HepG2 (cell line): ENCODE results near the gene AUTS2. TPM values are rescaled to one million over a fixed set of nuclear protein-coding genes. Genes with fewer than 3 reads are reported as not detected.

ENCODE experiments used
- ARID4A ChIP-seq: sonication (generic); formaldehyde crosslinking; IDR thresholded peaks from 2 replicates; pipeline ENCODE4 v1.5.0; 2020; ENCODE audit warnings: mild to moderate bottlenecking, missing genetic modification reagents, borderline replicate concordance
- GATAD1 ChIP-seq: IDR thresholded peaks from 2 replicates; pipeline ENCODE4 v1.6.1; 2016; ENCODE audit warnings: missing genetic modification reagents, missing compliant biosample characterization
- MEF2D ChIP-seq: sonication (generic); formaldehyde crosslinking; IDR thresholded peaks from 2 replicates; pipeline ENCODE4 v1.5.1; 2020; ENCODE audit warnings: mild to moderate bottlenecking, missing genetic modification reagents
- TEAD3 ChIP-seq: optimal IDR thresholded peaks from 2 replicates; pipeline ENCODE3; 2016; ENCODE audit warnings: borderline replicate concordance
- ZBTB25 ChIP-seq: IDR thresholded peaks from 2 replicates; pipeline ENCODE4 v1.6.1; 2018; ENCODE audit warnings: missing genetic modification reagents
- ZBTB4 ChIP-seq: sonication (generic); formaldehyde crosslinking; IDR thresholded peaks from 2 replicates; pipeline ENCODE4 v1.4.0; 2020; ENCODE audit warnings: missing genetic modification reagents, mild to moderate bottlenecking, borderline replicate concordance
- ZBTB42 ChIP-seq: sonication (generic); formaldehyde crosslinking; IDR thresholded peaks from 2 replicates; pipeline ENCODE4 v1.5.0; 2020; ENCODE audit warnings: mild to moderate bottlenecking, missing genetic modification reagents
- ZNF576 ChIP-seq: sonication (generic); formaldehyde crosslinking; IDR thresholded peaks from 2 replicates; pipeline ENCODE4 v1.4.0; 2020; ENCODE audit warnings: mild to moderate bottlenecking, missing genetic modification reagents
- ZNF687 ChIP-seq: sonication (generic); formaldehyde crosslinking; IDR thresholded peaks from 2 replicates; pipeline ENCODE4 v1.5.1; 2020; ENCODE audit warnings: mild to moderate bottlenecking, missing genetic modification reagents, moderate library complexity
- ZNF720 ChIP-seq: sonication (generic); formaldehyde crosslinking; IDR thresholded peaks from 2 replicates; pipeline ENCODE4 v1.4.0; 2020; ENCODE audit warnings: missing genetic modification reagents
- polyA plus RNA-seq, 8 experiments: library from polyadenylated mRNA; depleted of rRNA in 3 of 8; stranded (reverse) in 7 of 8; unstranded in 1 of 8; fragments of >200 nt; fragmentation: Illumina TruSeq in 4 of 8; extraction: Trizol in 4 of 8; gene quantifications; 2 replicates each; pipeline versions ENCODE4 v1.2.1 to v1.2.3, GENCODE V29; 2011 to 2016; ENCODE audit warnings: low read depth in 4 of 8, missing spikeins in 1 of 8, mixed read lengths in 1 of 8; ENCODE audit not compliant: insufficient read depth in 1 of 8
- total RNA-seq, 5 experiments: library from RNA; depleted of rRNA; stranded (reverse); fragments of >200 nt; fragmentation: Illumina TruSeq; extraction: Trizol; gene quantifications; 2 replicates each; pipeline ENCODE4 v1.2.3, GENCODE V29; 2016; ENCODE audit warnings: low read depth in 1 of 5

AUTS2 gene
- total and polyA plus RNA-seq, 2 of the 13 experiments (the other 11 are each of a cell fraction or from before 2014, with no cell fraction given) = 0.38 TPM; not detected in 1

- no peak for TF ChIP-seq ZBTB25 (CRISPR knock-in tag)
- TF ChIP-seq MEF2D = 0 out of 2 replicates have a peak, but pooled peaks have one; percentile 46
- peak; percentile 16 for TF ChIP-seq TEAD3
- TF ChIP-seq ARID4A = no peak
- no peak for TF ChIP-seq ZBTB42 (CRISPR knock-in tag)
- no peak for TF ChIP-seq ZNF576
- no peak for TF ChIP-seq ZBTB4 (CRISPR knock-in tag)
- TF ChIP-seq ZNF720 (CRISPR knock-in tag) = no peak
- peak; percentile 33; the same call in 1 of the 2 replicates for TF ChIP-seq ZNF687 (CRISPR knock-in tag)
- no peak for TF ChIP-seq GATAD1
Observed at GRCh38 chr7:70829221-70830059, 1231.2 kb downstream of the AUTS2 start (continued).
